Liver (tissue), 3 donors: ENCODE measurements around the gene SLC30A9.

Source experiments
- CTCF ChIP-seq: fragments of 150-350 bp; IDR thresholded peaks from 2 replicates; pipeline ENCODE4 v1.5.1; 2017; ENCODE audit warnings: improper control_type of control experiment, low read depth, low read length; ENCODE audit not compliant: missing input control
- FOXA1 ChIP-seq: IDR thresholded peaks from 2 replicates; pipeline ENCODE4 v1.6.1; 2016; ENCODE audit warnings: antibody characterized with exemption
- GABPA ChIP-seq, 2 donors: IDR thresholded peaks in 1 of 2; conservative IDR thresholded peaks in 1 of 2; 2 replicates each; pipeline ENCODE4 v1.6.1; 2016; ENCODE audit warnings: antibody characterized with exemption in 2 of 2, mild to moderate bottlenecking in 1 of 2, moderate library complexity in 1 of 2
- HNF4A ChIP-seq, 2 donors: conservative IDR thresholded peaks; 2 replicates each; pipeline ENCODE4 v1.6.1; 2016; ENCODE audit warnings: antibody characterized with exemption in 2 of 2, mild to moderate bottlenecking in 2 of 2
- RAD21 ChIP-seq, 2 donors: IDR thresholded peaks; 2 replicates each; pipeline ENCODE4 v1.6.1; 2016; ENCODE audit warnings: antibody characterized with exemption in 2 of 2, mild to moderate bottlenecking in 2 of 2
- TAF1 ChIP-seq: conservative IDR thresholded peaks from 2 replicates; pipeline ENCODE4 v1.6.1; 2016; ENCODE audit warnings: antibody characterized with exemption, mild to moderate bottlenecking
- YY1 ChIP-seq: IDR thresholded peaks from 2 replicates; pipeline ENCODE4 v1.6.1; 2016; ENCODE audit warnings: antibody characterized with exemption, mild to moderate bottlenecking
- TF ChIP-seq, protein P1 (sequence below): IDR thresholded peaks from 2 replicates; pipeline ENCODE4 v1.6.1; 2016; ENCODE audit warnings: antibody characterized with exemption
- TF ChIP-seq, protein P2 (sequence below): IDR thresholded peaks from 2 replicates; pipeline ENCODE4 v1.6.1; 2016; ENCODE audit warnings: antibody characterized with exemption
- TF ChIP-seq, protein P3 (sequence below): IDR thresholded peaks from 2 replicates; pipeline ENCODE4 v1.6.1; 2016; ENCODE audit warnings: antibody characterized with exemption, mild to moderate bottlenecking
- TF ChIP-seq, protein P4 (sequence below): IDR thresholded peaks from 2 replicates; pipeline ENCODE4 v1.6.1; 2016; ENCODE audit warnings: antibody characterized with exemption
- donor health status: healthy.
- donor health status: healthy.

- no peak for TF ChIP-seq CTCF
- TF ChIP-seq TAF1, result peak; percentile 37
- peak in 1 of 2 donors; percentile 2 for TF ChIP-seq RAD21 (IDR thresholded peaks at IDR 0.05)
- TF ChIP-seq GABPA (IDR thresholded peaks at IDR 0.05 in 1 of 2, conservative IDR thresholded peaks at IDR 0.05 in 1 of 2), result peak; percentile 94 to 98
- TF ChIP-seq YY1, result peak; percentile 89
- TF ChIP-seq, protein P1, sequence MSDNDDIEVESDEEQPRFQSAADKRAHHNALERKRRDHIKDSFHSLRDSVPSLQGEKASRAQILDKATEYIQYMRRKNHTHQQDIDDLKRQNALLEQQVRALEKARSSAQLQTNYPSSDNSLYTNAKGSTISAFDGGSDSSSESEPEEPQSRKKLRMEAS, result peak; percentile 50
- TF ChIP-seq, protein P2, sequence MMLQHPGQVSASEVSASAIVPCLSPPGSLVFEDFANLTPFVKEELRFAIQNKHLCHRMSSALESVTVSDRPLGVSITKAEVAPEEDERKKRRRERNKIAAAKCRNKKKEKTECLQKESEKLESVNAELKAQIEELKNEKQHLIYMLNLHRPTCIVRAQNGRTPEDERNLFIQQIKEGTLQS, result no peak
- TF ChIP-seq HNF4A (conservative IDR thresholded peaks at IDR 0.05), result peak; percentile 8 to 58
- TF ChIP-seq, protein P3, sequence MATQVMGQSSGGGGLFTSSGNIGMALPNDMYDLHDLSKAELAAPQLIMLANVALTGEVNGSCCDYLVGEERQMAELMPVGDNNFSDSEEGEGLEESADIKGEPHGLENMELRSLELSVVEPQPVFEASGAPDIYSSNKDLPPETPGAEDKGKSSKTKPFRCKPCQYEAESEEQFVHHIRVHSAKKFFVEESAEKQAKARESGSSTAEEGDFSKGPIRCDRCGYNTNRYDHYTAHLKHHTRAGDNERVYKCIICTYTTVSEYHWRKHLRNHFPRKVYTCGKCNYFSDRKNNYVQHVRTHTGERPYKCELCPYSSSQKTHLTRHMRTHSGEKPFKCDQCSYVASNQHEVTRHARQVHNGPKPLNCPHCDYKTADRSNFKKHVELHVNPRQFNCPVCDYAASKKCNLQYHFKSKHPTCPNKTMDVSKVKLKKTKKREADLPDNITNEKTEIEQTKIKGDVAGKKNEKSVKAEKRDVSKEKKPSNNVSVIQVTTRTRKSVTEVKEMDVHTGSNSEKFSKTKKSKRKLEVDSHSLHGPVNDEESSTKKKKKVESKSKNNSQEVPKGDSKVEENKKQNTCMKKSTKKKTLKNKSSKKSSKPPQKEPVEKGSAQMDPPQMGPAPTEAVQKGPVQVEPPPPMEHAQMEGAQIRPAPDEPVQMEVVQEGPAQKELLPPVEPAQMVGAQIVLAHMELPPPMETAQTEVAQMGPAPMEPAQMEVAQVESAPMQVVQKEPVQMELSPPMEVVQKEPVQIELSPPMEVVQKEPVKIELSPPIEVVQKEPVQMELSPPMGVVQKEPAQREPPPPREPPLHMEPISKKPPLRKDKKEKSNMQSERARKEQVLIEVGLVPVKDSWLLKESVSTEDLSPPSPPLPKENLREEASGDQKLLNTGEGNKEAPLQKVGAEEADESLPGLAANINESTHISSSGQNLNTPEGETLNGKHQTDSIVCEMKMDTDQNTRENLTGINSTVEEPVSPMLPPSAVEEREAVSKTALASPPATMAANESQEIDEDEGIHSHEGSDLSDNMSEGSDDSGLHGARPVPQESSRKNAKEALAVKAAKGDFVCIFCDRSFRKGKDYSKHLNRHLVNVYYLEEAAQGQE, result peak; percentile 41
- TF ChIP-seq, protein P4, sequence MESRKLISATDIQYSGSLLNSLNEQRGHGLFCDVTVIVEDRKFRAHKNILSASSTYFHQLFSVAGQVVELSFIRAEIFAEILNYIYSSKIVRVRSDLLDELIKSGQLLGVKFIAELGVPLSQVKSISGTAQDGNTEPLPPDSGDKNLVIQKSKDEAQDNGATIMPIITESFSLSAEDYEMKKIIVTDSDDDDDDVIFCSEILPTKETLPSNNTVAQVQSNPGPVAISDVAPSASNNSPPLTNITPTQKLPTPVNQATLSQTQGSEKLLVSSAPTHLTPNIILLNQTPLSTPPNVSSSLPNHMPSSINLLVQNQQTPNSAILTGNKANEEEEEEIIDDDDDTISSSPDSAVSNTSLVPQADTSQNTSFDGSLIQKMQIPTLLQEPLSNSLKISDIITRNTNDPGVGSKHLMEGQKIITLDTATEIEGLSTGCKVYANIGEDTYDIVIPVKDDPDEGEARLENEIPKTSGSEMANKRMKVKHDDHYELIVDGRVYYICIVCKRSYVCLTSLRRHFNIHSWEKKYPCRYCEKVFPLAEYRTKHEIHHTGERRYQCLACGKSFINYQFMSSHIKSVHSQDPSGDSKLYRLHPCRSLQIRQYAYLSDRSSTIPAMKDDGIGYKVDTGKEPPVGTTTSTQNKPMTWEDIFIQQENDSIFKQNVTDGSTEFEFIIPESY, result peak; percentile 29
- no peak for TF ChIP-seq FOXA1
These were observed at the start of gene SLC30A9 for GRCh38 chr4:41990365-41991111.
